ENCODE data around the gene SNX2. TPM values are rescaled to one million over a fixed set of nuclear protein-coding genes. Genes with fewer than 3 reads are reported as not detected.

SNX2 gene
- total and polyA plus RNA-seq, 2 experiments from 2014 or later = 56.5 to 62.5 TPM

GRCh38 chr5:122844910-122845228 lies 70.0 kb downstream of the SNX2 start:
- H3K27me3 ChIP-seq (replicated peaks; ENCODE audit: insufficient read depth) = no peaks in the 10 kb centered on the region
- peak overlapping the region; percentile 76 for H3K4me3 ChIP-seq
- TF ChIP-seq EZH2phosphoT487 (IDR thresholded peaks at IDR 0.05; ENCODE audit: insufficient read depth, low read depth) = no peak
- TF ChIP-seq EZH2 (IDR thresholded peaks at IDR 0.05; ENCODE audit: insufficient read depth, poor library complexity, severe bottlenecking) = no peak
- H3K9me3 ChIP-seq (ENCODE audit: low read depth) = no peaks in the 10 kb centered on the region
- H3K27ac ChIP-seq = peak overlapping the region; percentile 87
- no peaks in the 10 kb centered on the region for H3K9me2 ChIP-seq (ENCODE audit: insufficient read depth)
- no peak for DNase-seq
- no peaks in the 10 kb centered on the region for H4K20me1 ChIP-seq (ENCODE audit: insufficient read depth)
- H2AFZ ChIP-seq = peak overlapping the region; percentile 99
- WGBS, 2 experiments (ENCODE audit: low coverage in 1 of 2, low lambda C conversion rate in 2 of 2, missing lambda C conversion rate in 2 of 2) = 2 to 3% methylated on average over 16 of the region's 16 CpGs
- peaks cover 20% of the 10 kb centered on the region for H3F3A ChIP-seq (ENCODE audit: insufficient read depth)
- H3K79me2 ChIP-seq (ENCODE audit: insufficient read depth) = peaks cover 35% of the 10 kb centered on the region
- in situ Hi-C loops (cut with MboI) = no loop called here
- peaks cover 34% of the 10 kb centered on the region for H3K4me1 ChIP-seq (ENCODE audit: insufficient read depth)
- peak overlapping the region; percentile 89 for H3K9ac ChIP-seq
- H3K36me3 ChIP-seq (ENCODE audit: low read depth) = no peaks in the 10 kb centered on the region
- H3K4me2 ChIP-seq (ENCODE audit: unreplicated experiment) = peak overlapping the region; percentile 81

GRCh38 chr5:122845229-122846050 lies 70.6 kb downstream of the SNX2 start, which contains the start of gene SNX24:
SNX24 (plus strand) TSS chr5:122845613; CDS start chr5:122845634, 21 bp downstream.
- 1% methylated on average over 45 to 47 of the region's 92 CpGs for WGBS, 2 experiments (ENCODE audit: low coverage in 1 of 2, low lambda C conversion rate in 2 of 2, missing lambda C conversion rate in 2 of 2)
- Histone ChIP-seq H4K20me1 (ENCODE audit: insufficient read depth) (no peaks in the 10 kb centered on the region), H3K4me1 (ENCODE audit: insufficient read depth) (peaks cover 35% of the 10 kb centered on the region), H3K4me3 (peak within 1 kb of the TSS; percentile 76), H3K9ac (peak within 1 kb of the TSS; percentile 89), H3F3A (ENCODE audit: insufficient read depth) (peaks cover 20% of the 10 kb centered on the region), H3K9me2 (ENCODE audit: insufficient read depth) (no peaks in the 10 kb centered on the region), H3K9me3 (ENCODE audit: low read depth) (no peaks in the 10 kb centered on the region), H3K27me3 (replicated peaks; ENCODE audit: insufficient read depth) (no peaks in the 10 kb centered on the region), H3K4me2 (ENCODE audit: unreplicated experiment) (peak within 1 kb of the TSS; percentile 87), H3K27ac (peak within 1 kb of the TSS; percentile 87), H2AFZ (peak within 1 kb of the TSS; percentile 99), H3K79me2 (ENCODE audit: insufficient read depth) (peaks cover 40% of the 10 kb centered on the region), H3K36me3 (ENCODE audit: low read depth) (no peaks in the 10 kb centered on the region)
- TF ChIP-seq EZH2phosphoT487 (IDR thresholded peaks at IDR 0.05; ENCODE audit: insufficient read depth, low read depth) (no peak), EZH2 (IDR thresholded peaks at IDR 0.05; ENCODE audit: insufficient read depth, poor library complexity, severe bottlenecking) (no peak)
- peak; percentile 88 for DNase-seq
- in situ Hi-C loops (cut with MboI) = no loop called here

- Histone ChIP-seq H3K27ac (peak overlapping the region; percentile 87), H3K9me2 (ENCODE audit: insufficient read depth) (no peaks in the 10 kb centered on the region), H3K9me3 (ENCODE audit: low read depth) (no peaks in the 10 kb centered on the region), H3K4me1 (ENCODE audit: insufficient read depth) (peaks cover 35% of the 10 kb centered on the region), H4K20me1 (ENCODE audit: insufficient read depth) (no peaks in the 10 kb centered on the region), H3F3A (ENCODE audit: insufficient read depth) (peaks cover 20% of the 10 kb centered on the region), H3K79me2 (ENCODE audit: insufficient read depth) (peaks cover 47% of the 10 kb centered on the region), H3K9ac (peak overlapping the region; percentile 89), H2AFZ (peak overlapping the region; percentile 99), H3K4me2 (ENCODE audit: unreplicated experiment) (peak overlapping the region; percentile 87), H3K27me3 (replicated peaks; ENCODE audit: insufficient read depth) (no peaks in the 10 kb centered on the region), H3K36me3 (ENCODE audit: low read depth) (no peaks in the 10 kb centered on the region), H3K4me3 (peak overlapping the region; percentile 76)
- peak; percentile 83 for DNase-seq
- in situ Hi-C loops (cut with MboI) = no loop called here
- no peak for TF ChIP-seq EZH2phosphoT487 (IDR thresholded peaks at IDR 0.05; ENCODE audit: insufficient read depth, low read depth)
- TF ChIP-seq EZH2 (IDR thresholded peaks at IDR 0.05; ENCODE audit: insufficient read depth, poor library complexity, severe bottlenecking) = no peak
- WGBS, 2 experiments (ENCODE audit: low coverage in 1 of 2, low lambda C conversion rate in 2 of 2, missing lambda C conversion rate in 2 of 2) = 0 to 1% methylated on average over 6 of the region's 6 CpGs
Measured at GRCh38 chr5:122846051-122846550, 71.2 kb downstream of the SNX2 start.

- Histone ChIP-seq H2AFZ (no peak overlapping the region), H3K4me1 (ENCODE audit: insufficient read depth) (peaks cover 35% of the 10 kb centered on the region), H3K4me3 (0 out of 2 replicates have a peak overlapping the region, but pooled peaks have one; percentile 76), H3K4me2 (ENCODE audit: unreplicated experiment) (peak overlapping the region; percentile 87), H3K27me3 (replicated peaks; ENCODE audit: insufficient read depth) (no peaks in the 10 kb centered on the region), H4K20me1 (ENCODE audit: insufficient read depth) (no peaks in the 10 kb centered on the region), H3F3A (ENCODE audit: insufficient read depth) (peaks cover 20% of the 10 kb centered on the region), H3K9me2 (ENCODE audit: insufficient read depth) (no peaks in the 10 kb centered on the region), H3K27ac (no peak overlapping the region), H3K36me3 (ENCODE audit: low read depth) (no peaks in the 10 kb centered on the region), H3K79me2 (ENCODE audit: insufficient read depth) (peaks cover 63% of the 10 kb centered on the region), H3K9ac (no peak overlapping the region), H3K9me3 (ENCODE audit: low read depth) (no peaks in the 10 kb centered on the region)
- TF ChIP-seq EZH2phosphoT487 (IDR thresholded peaks at IDR 0.05; ENCODE audit: insufficient read depth, low read depth) = no peak
- TF ChIP-seq EZH2 (IDR thresholded peaks at IDR 0.05; ENCODE audit: insufficient read depth, poor library complexity, severe bottlenecking) = no peak
- no peak for DNase-seq
- WGBS, 2 experiments (ENCODE audit: low coverage in 1 of 2, low lambda C conversion rate in 2 of 2, missing lambda C conversion rate in 2 of 2) = 95 to 98% methylated on average over 2 of the region's 2 CpGs
- in situ Hi-C loops (cut with MboI) = no loop called here
Measured at GRCh38 chr5:122847687-122848081, 72.8 kb downstream of the SNX2 start.
